HEK293 (cell line): ENCODE results near the gene SYNE3.

Experiments used
- CTCF ChIA-PET: fragments of 350-600 bp; formaldehyde crosslinking; extraction: SDS; loops from one replicate; lab custom pipeline; 2021; ENCODE audit warnings: antibody characterized with exemption; lab: Yijun Ruan, JAX
- POLR2A ChIA-PET: fragments of 300-600 bp; formaldehyde crosslinking; extraction: SDS; loops from one replicate; lab custom pipeline; 2020; ENCODE audit warnings: antibody characterized with exemption, inconsistent platforms; lab: Yijun Ruan, JAX
- H3K27ac ChIP-seq: fragments of 200-500 bp; sonication (Bioruptor generic); 2 replicates; pipeline ENCODE4 v1.5.1; 2014; ENCODE audit warnings: low read depth, low read length, control low read depth, inconsistent platforms; ENCODE audit errors: extremely low read depth
- H3K36me3 ChIP-seq, 2 experiments: fragments of 200-500 bp in 1 of 2; sonication (Bioruptor generic) in 1 of 2; 1 replicate in 1 of 2; 2 replicates in 1 of 2; pipeline ENCODE4 v1.5.1; 2014 to 2017; ENCODE audit warnings: inconsistent platforms in 2 of 2, low read length in 2 of 2; ENCODE audit not compliant: control insufficient read depth in 2 of 2, insufficient read depth in 1 of 2
- H3K4me1 ChIP-seq: fragments of 200-500 bp; sonication (Bioruptor generic); 2 replicates; pipeline ENCODE4 v1.5.1; 2014; ENCODE audit warnings: mild to moderate bottlenecking, low read length, inconsistent platforms; ENCODE audit not compliant: control insufficient read depth, insufficient read depth
- H3K4me3 ChIP-seq: 2 replicates; pipeline ENCODE4 v1.5.1; 2011; ENCODE audit warnings: low read depth, mild to moderate bottlenecking, control low read depth, low read length, moderate library complexity
- H3K9me3 ChIP-seq: fragments of 200-500 bp; sonication (Bioruptor generic); 2 replicates; pipeline ENCODE4 v1.5.1; 2014; ENCODE audit warnings: low read depth, low read length, inconsistent platforms; ENCODE audit not compliant: control insufficient read depth, insufficient read depth
- GLI4 ChIP-seq: fragments of 450-650 bp; formaldehyde crosslinking; IDR thresholded peaks from 2 replicates; pipeline ENCODE4 v1.5.1; 2016; ENCODE audit warnings: missing biosample characterization, missing genetic modification characterization
- GLIS2 ChIP-seq: fragments of 450-650 bp; formaldehyde crosslinking; IDR thresholded peaks from 2 replicates; pipeline ENCODE4 v1.5.1; 2016; ENCODE audit warnings: missing biosample characterization, missing genetic modification characterization
- KLF10 ChIP-seq: fragments of 450-650 bp; IDR thresholded peaks from 2 replicates; pipeline ENCODE4 v1.5.1; 2018; ENCODE audit warnings: missing biosample characterization, mild to moderate bottlenecking, missing genetic modification characterization
- SCRT1 ChIP-seq: fragments of 450-650 bp; formaldehyde crosslinking; IDR thresholded peaks from 2 replicates; pipeline ENCODE4 v1.5.1; 2016; ENCODE audit warnings: missing biosample characterization, missing genetic modification characterization, borderline replicate concordance
- SP2 ChIP-seq: fragments of 450-650 bp; formaldehyde crosslinking; IDR thresholded peaks from 2 replicates; pipeline ENCODE4 v1.5.1; 2016; ENCODE audit warnings: missing biosample characterization, missing genetic modification characterization
- ZNF138 ChIP-seq: fragments of 450-650 bp; formaldehyde crosslinking; IDR thresholded peaks from 2 replicates; pipeline ENCODE4 v1.5.1; 2016; ENCODE audit warnings: missing biosample characterization, missing genetic modification characterization, borderline replicate concordance
- ZNF548 ChIP-seq: fragments of 450-650 bp; formaldehyde crosslinking; IDR thresholded peaks from 2 replicates; pipeline ENCODE4 v1.5.1; 2016; ENCODE audit warnings: missing biosample characterization, missing genetic modification characterization
- ZNF600 ChIP-seq: fragments of 450-650 bp; formaldehyde crosslinking; IDR thresholded peaks from 2 replicates; pipeline ENCODE4 v1.5.1; 2016; ENCODE audit warnings: missing biosample characterization, missing genetic modification characterization
- ZNF843 ChIP-seq: fragments of 450-650 bp; formaldehyde crosslinking; IDR thresholded peaks from 2 replicates; pipeline ENCODE4 v1.5.1; 2016; ENCODE audit warnings: missing biosample characterization, missing genetic modification characterization
- TF ChIP-seq, protein P1 (sequence below): fragments of 450-650 bp; formaldehyde crosslinking; IDR thresholded peaks from 2 replicates; pipeline ENCODE4 v1.5.1; 2016; ENCODE audit warnings: missing biosample characterization, missing genetic modification characterization
- TF ChIP-seq, protein P2 (sequence below): fragments of 450-650 bp; formaldehyde crosslinking; IDR thresholded peaks from 2 replicates; pipeline ENCODE4 v1.5.1; 2017; ENCODE audit warnings: missing biosample characterization, missing genetic modification characterization
- TF ChIP-seq, protein P3 (sequence below): fragments of 450-650 bp; formaldehyde crosslinking; IDR thresholded peaks from 2 replicates; pipeline ENCODE4 v1.5.1; 2017; ENCODE audit warnings: missing biosample characterization, missing genetic modification characterization
- TF ChIP-seq, protein P4 (sequence below): fragments of 450-650 bp; formaldehyde crosslinking; IDR thresholded peaks from 2 replicates; pipeline ENCODE4 v1.5.1; 2016; ENCODE audit warnings: missing biosample characterization, missing genetic modification characterization, borderline replicate concordance

Gene SYNE3

DNA sequence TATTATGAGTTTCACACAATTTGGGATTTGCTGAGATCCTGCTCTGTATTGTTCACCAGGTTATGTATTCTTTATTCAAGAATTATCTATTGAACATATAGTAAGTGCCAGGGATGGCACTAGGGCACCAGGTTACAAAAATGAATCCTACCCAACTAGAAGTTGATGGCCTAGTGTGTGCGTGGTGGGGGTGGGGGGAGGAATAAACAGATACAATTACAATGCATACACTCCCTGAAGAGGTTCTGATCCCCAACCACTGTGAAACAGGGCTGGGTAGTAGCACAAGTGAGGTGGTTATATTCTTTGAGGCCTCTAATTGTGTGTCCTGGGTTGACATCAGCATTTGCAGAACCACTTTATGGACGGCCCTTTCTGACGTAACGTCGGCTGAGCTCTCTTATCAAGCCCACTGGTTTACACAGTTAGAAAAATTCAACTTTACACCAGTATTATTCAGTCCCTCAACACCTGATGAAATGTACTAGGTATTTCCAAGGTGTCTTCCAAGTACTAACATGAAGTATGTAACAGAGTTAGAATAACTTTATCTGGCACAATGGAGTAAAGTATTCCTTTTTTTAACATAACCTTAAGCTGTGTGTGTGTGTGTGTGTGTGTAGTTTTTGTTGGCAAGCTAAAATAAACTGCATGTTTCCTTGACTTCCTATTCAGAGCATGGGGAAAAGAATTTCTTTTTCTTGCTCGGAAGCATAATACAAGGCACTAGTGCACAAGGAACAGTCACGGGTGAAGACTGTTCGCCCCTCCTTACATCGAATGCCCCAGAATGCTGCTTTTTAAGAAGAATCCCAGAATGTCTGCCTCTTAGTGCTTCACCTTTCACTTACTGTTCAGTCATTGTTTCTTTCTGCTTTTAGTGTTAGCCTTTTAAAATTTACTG, 10.3 kb upstream of the SYNE3 start:
- Histone ChIP-seq H3K27ac (no peak overlapping the region), H3K9me3 (no peaks in the 10 kb centered on the region), H3K36me3 (peaks cover 0 to 8% of the 10 kb centered on the region in 2 experiments; a peak in 2 of 3 replicates), H3K4me3 (no peak overlapping the region), H3K4me1 (peaks cover 18% of the 10 kb centered on the region)
- TF ChIP-seq, protein P1, sequence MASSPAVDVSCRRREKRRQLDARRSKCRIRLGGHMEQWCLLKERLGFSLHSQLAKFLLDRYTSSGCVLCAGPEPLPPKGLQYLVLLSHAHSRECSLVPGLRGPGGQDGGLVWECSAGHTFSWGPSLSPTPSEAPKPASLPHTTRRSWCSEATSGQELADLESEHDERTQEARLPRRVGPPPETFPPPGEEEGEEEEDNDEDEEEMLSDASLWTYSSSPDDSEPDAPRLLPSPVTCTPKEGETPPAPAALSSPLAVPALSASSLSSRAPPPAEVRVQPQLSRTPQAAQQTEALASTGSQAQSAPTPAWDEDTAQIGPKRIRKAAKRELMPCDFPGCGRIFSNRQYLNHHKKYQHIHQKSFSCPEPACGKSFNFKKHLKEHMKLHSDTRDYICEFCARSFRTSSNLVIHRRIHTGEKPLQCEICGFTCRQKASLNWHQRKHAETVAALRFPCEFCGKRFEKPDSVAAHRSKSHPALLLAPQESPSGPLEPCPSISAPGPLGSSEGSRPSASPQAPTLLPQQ (tag by site-specific recombination) = no peak
- TF ChIP-seq, protein P2, sequence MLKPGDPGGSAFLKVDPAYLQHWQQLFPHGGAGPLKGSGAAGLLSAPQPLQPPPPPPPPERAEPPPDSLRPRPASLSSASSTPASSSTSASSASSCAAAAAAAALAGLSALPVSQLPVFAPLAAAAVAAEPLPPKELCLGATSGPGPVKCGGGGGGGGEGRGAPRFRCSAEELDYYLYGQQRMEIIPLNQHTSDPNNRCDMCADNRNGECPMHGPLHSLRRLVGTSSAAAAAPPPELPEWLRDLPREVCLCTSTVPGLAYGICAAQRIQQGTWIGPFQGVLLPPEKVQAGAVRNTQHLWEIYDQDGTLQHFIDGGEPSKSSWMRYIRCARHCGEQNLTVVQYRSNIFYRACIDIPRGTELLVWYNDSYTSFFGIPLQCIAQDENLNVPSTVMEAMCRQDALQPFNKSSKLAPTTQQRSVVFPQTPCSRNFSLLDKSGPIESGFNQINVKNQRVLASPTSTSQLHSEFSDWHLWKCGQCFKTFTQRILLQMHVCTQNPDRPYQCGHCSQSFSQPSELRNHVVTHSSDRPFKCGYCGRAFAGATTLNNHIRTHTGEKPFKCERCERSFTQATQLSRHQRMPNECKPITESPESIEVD (tag by site-specific recombination) = peak; percentile 38; the same call in 1 of the 2 replicates
- TF ChIP-seq SCRT1 (no peak), SP2 (no peak), ZNF600 (tag by site-specific recombination) (peak; percentile 44; the same call in 1 of the 2 replicates)
- TF ChIP-seq, protein P3, sequence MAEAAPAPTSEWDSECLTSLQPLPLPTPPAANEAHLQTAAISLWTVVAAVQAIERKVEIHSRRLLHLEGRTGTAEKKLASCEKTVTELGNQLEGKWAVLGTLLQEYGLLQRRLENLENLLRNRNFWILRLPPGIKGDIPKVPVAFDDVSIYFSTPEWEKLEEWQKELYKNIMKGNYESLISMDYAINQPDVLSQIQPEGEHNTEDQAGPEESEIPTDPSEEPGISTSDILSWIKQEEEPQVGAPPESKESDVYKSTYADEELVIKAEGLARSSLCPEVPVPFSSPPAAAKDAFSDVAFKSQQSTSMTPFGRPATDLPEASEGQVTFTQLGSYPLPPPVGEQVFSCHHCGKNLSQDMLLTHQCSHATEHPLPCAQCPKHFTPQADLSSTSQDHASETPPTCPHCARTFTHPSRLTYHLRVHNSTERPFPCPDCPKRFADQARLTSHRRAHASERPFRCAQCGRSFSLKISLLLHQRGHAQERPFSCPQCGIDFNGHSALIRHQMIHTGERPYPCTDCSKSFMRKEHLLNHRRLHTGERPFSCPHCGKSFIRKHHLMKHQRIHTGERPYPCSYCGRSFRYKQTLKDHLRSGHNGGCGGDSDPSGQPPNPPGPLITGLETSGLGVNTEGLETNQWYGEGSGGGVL (tag by site-specific recombination) = peak; percentile 56
- TF ChIP-seq, protein P4, sequence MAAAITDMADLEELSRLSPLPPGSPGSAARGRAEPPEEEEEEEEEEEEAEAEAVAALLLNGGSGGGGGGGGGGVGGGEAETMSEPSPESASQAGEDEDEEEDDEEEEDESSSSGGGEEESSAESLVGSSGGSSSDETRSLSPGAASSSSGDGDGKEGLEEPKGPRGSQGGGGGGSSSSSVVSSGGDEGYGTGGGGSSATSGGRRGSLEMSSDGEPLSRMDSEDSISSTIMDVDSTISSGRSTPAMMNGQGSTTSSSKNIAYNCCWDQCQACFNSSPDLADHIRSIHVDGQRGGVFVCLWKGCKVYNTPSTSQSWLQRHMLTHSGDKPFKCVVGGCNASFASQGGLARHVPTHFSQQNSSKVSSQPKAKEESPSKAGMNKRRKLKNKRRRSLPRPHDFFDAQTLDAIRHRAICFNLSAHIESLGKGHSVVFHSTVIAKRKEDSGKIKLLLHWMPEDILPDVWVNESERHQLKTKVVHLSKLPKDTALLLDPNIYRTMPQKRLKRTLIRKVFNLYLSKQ (tag by site-specific recombination) = no peak
- CTCF ChIA-PET = interaction anchor here (0.6 to 7.2 kb wide), 27 partner anchors 8 to 1894 kb away, joined by 3 to 104 read pairs (median 5); partner anchors contain the start of gene SYNE3
- POLR2A ChIA-PET = no interaction called here

DNA sequence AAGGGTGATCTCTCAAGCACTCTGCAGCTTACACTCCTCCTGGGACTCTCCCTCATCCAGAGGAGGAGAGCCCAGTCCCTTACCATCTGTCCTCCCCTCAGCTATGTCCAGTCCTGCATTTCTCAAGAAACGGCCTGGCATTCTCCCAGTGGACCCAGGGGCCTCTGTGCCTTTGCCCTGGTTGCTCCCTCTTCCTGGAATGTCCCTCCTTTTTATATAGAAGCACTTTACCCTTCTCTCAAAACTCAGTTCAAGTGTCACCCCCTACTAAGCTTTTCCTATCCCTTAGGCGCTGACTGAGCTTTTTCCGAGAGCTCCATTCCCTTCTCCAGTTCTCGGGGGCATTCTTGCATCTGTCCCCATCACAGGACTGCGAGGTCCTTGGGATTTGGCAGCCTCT, 9.5 kb upstream of the SYNE3 start:
- H3K9me3 ChIP-seq = no peaks in the 10 kb centered on the region
- ChIA-PET POLR2A (no interaction called here), CTCF (interaction anchor here (1.2 to 7.2 kb wide), 5 partner anchors 47 to 83 kb away, joined by 3 to 104 read pairs (median 13); no protein-coding TSS in a partner anchor)
- H3K4me1 ChIP-seq = peaks cover 11% of the 10 kb centered on the region
- H3K36me3 ChIP-seq = peaks cover 0 to 7% of the 10 kb centered on the region in 2 experiments; a peak in 2 of 3 replicates
- H3K4me3 ChIP-seq = no peak overlapping the region
- TF ChIP-seq ZNF138 = no peak
- no peak for TF ChIP-seq KLF10 (tag by site-specific recombination)
- no peak for TF ChIP-seq GLIS2 (tag by site-specific recombination)
- TF ChIP-seq ZNF548 (tag by site-specific recombination) = no peak
- no peak for TF ChIP-seq GLI4 (tag by site-specific recombination)
- TF ChIP-seq ZNF843 = no peak
- no peak overlapping the region for H3K27ac ChIP-seq
